SHP77 (cell line): ENCODE measurements around the gene CHRNA4.

Source experiments
- DNase-seq, 2 experiments: peaks; one replicate each; lab custom pipeline; 2025; lab: John Stamatoyannopoulos, UW

The CHRNA4 gene

GRCh38 chr20:63360850-63361518, at the start of gene CHRNA4:
TSS of gene CHRNA4 (minus strand) at chr20:63361349. CDS start at chr20:63361165, 184 bp downstream.
- DNase-seq, result no peak

GRCh38 chr20:63409834-63410435, 48.8 kb upstream of the CHRNA4 start:
- DNase-seq, result no peak

GRCh38 chr20:63409066-63409833, 48.1 kb upstream of the CHRNA4 start:
- no peak for DNase-seq

GRCh38 chr20:63408684-63409046, 47.5 kb upstream of the CHRNA4 start:
- DNase-seq, result no peak

- DNase-seq, result no peak
Measured at GRCh38 chr20:63407928-63408683, 47.0 kb upstream of the CHRNA4 start.

GRCh38 chr20:63406617-63407245, 45.6 kb upstream of the CHRNA4 start:
- no peak for DNase-seq

- no peak for DNase-seq
Measured at GRCh38 chr20:63406011-63406410, 44.9 kb upstream of the CHRNA4 start.

DNA sequence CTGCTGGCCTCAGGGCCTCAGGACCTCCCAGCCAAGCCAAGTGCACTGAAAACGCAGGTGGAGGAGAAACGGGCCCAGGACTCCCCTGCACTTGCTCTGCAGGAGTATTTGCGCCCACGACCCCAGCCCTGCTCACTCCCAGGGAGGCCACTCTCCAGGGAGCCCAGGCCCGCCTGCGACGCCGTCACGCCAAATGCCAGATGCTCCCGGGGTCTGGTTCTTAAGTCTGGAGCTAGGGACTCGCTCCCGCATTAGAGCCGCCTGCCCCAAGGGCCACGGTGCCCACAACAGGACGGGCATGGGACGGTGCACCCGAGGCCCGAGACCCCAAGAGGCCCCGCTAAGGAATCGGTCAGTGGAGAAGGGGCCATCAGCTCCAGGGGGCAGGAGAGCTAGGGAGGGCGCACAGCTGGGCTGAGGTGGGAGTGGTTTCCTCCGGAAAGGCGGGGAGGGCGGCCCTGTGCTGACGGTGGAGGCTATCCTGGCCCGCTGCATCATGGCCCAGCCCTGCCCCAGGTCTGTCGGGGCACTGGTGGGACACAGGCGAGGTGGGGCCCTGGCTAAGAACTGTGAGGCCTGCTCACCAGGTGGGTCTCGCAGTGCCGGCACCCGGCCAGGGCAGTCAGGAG, 44.1 kb upstream of the CHRNA4 start:
- no peak for DNase-seq

DNA sequence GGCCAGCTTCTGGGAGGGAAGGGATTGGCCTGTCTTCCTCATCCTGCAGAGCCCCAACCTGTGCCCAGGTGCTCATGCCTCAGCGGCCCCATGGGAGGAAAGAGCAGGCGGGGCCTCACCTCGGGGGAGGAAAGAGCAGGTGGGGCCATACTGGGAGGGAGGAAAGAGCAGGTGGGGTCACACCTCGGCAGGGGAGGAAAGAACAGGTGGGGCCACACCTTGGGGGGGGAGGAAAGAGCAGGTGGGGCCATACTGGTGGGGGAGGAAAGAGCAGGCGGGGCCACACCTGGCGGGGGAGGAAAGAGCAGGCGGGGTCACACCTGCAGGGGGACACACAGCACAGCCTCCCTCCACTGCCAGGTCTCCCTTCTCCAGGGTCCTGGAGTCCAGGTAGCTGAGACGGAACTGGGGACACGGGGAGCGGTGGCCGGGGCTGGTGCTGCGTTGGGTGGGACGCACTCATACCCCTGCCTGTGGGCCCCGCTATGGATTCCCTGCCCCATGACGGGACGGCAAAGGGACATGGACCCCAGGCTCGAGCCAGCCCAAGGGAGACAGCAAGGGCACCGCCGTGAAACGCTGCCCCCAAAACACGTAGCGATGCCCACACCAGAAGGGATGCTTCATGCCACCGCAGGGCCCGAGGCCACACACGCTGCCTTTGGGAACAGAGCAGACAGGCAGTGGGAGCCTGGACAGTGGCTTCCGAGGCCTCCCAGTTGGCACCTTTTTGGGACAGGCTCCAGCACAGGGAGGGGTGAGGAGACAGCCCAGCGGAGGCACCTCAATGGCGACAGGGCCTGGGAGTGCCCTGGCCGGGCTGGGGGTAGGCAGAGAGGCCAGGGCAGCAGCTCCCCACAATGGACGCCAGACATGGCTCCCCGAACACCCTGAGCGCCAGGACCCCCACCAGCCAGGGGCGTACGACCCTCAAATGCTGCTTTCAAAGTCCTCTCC, 43.3 kb upstream of the CHRNA4 start:
- DNase-seq, result no peak

DNA sequence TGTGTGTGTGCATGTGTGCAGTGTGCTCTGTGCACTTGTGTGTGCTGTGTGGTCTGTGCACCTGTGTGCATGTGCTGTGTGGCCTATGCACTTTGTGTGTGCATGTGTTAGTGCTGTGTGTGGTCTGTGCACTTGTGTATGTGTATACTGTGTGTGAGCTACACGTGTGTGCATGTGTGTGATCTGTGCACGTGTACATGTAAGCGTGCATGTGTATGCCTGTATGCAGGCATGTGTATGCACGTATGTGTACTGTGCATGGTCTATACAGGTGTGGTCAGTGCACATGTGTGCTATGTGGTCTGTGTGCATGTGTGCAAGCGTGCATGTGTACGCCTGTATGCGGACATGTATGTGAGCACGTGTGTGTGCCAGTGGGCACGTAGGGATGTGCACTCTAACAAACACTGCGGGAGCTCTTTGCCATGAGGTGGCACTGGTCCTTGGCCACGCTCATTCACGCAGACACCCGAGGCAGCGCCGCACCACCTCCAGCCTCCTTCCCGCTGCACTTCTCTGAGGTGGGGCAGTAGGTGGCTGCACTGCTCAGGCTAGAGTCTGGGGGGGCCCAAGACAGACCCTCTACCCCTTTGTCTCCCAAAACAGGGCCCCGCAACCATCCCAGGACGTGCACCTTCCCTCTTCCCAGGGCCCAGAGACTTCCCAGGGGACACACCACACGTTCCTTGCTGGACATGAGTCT, 42.4 kb upstream of the CHRNA4 start:
- no peak for DNase-seq

GRCh38 chr20:63402860-63403220, 41.7 kb upstream of the CHRNA4 start:
- no peak for DNase-seq

DNA sequence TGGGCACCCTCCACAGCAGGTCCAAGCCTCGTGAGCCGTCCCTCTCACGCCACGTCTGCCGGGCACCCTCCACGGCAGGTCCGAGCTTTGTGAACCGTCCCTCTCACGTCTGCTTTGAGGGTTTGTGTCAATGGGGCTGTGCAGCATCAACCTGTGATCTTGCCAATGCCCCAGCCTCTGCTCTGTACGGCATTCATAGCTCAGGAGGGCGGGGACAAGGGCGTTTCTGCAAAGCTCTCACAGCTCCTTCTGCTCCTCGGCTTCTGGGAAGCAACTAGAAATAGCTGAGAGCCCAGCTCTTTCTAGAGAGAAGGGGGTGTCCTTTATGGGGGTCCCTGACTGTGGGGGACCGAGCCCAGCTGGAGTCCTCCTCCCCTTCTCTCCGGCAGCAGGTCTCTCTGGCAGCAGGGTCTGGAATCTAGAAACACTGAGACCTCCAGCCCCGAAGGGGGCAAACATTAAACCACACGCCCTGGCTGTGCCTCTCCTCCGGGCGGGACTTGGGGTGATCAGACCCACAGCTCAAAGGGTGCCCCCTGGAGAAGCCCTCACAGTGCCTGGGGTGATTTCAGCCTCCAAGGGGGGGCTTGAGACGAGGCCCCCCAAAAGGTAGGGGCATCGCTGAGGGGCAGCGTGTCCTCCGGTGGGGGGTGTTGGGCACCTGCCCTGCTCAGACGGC, 41.2 kb upstream of the CHRNA4 start:
- DNase-seq, result no peak

DNA sequence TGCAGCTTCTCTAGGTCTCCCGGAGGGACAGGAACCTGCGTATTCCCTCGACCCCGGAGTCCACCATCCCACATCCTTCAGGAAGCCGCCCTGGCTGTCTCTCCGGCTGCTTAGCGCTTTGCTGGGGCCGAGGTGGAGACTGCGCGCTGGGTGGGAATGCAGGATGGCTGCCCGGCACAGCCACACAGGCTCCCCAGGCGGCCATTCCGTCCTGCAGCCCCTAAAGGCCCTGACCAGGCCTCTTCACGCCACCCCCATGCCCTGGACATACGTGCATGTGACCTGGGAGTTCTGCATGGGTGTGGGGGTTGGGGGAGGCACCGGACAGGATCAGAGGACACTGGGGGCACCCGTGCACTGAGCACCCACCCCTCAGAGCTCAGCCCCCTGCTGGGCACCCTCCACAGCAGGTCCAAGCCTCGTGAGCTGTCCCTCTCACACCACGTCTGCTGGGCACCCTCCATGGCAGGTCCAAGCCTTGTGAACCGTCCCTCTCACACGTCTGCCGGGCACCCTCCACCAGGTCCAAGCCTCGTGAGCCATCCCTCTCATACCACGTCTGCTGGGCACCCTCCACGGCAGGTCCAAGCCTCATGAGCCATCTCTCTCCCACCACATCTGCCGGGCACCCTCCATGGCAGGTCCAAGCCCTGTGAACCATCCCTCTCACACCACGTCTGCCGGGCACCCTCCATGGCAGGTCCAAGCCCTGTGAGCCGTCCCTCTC, 40.4 kb upstream of the CHRNA4 start:
- no peak for DNase-seq

DNA sequence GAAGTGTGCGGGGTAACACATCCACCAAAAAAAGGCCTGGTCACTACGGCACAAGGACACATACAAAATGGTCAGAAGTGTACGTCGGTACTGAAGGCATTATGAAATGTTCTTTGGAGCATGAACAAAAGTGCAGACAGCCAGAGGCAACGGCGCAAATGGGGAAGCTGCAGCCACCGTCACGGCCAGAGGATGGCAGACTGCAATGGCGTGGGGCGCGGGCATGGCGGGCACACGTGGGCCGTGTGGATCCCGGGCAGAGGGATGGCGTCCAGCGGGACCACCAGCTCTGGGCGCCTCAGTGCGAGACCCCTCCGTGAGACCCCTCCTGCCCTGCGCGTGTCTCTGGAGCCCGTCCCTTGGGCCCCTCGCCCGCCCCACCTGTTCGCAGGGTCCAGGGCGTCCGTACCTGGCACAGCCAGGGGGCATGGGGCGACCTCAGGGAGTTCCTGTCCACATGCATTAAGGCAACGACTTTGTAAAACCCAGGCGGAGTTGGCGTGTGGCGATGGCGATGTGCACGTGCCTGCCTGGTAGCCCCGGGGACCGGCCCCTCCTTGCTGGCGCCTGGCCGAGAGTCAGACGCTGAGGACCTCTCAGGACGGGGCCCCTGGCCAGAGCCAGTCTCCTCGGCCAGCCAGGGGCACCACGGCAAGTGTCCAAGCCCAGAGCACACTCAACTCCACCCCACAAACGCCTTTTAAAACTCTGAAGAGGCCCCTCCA, 39.5 kb upstream of the CHRNA4 start:
- no peak for DNase-seq

GRCh38 chr20:63399596-63400375, 38.6 kb upstream of the CHRNA4 start:
- DNase-seq, result no peak

DNA sequence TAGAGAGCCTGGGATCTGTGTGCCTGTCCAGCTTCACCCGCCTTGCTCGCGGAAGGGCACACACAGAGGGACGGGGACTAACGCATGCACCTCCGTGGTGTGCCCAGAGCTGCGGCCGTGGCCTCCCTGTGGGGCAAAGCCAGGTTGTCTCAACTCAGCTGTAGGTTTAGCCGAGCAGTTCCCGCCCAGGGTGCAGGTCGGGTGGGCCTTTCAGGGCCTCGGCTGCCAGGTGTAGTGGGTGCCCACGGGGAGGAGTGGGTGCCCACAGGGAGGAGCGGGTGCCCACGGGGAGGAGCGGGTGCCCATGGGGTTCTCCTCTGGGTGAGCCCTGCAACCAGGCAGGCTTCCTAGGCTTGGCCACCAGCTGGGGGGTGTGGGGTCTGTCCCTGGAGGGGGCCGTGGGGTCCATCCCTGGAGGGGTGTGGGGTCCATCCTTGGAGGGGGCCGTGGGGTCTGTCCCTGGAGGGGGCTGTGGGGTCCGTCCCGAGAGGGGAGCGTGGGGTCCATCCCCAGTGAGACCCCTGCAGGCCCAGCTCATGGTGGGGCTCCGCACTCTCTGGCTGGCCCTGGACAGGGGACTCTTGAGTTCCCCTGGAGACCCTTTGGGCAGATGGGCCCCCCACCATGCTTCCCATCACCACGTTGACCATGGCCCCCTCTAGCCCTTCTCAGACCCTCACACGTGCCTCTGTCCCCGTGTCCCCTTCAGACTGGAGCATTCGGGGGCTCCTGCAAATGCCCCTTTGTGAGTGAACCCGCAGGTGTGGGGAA, 37.8 kb upstream of the CHRNA4 start:
- DNase-seq, result no peak
